ENCODE measurements around the gene OSBP2. TPM values are rescaled to one million over a fixed set of nuclear protein-coding genes. Genes with fewer than 3 reads are reported as not detected.

OSBP2 gene, protein sequence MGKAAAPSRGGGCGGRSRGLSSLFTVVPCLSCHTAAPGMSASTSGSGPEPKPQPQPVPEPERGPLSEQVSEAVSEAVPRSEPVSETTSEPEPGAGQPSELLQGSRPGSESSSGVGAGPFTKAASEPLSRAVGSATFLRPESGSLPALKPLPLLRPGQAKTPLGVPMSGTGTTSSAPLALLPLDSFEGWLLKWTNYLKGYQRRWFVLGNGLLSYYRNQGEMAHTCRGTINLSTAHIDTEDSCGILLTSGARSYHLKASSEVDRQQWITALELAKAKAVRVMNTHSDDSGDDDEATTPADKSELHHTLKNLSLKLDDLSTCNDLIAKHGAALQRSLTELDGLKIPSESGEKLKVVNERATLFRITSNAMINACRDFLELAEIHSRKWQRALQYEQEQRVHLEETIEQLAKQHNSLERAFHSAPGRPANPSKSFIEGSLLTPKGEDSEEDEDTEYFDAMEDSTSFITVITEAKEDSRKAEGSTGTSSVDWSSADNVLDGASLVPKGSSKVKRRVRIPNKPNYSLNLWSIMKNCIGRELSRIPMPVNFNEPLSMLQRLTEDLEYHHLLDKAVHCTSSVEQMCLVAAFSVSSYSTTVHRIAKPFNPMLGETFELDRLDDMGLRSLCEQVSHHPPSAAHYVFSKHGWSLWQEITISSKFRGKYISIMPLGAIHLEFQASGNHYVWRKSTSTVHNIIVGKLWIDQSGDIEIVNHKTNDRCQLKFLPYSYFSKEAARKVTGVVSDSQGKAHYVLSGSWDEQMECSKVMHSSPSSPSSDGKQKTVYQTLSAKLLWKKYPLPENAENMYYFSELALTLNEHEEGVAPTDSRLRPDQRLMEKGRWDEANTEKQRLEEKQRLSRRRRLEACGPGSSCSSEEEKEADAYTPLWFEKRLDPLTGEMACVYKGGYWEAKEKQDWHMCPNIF
- 1 to 10 TPM in 3 of 4 donors, not detected in 1; 3.3 to 7.7 (median 4.6) TPM for total RNA-seq

DNA sequence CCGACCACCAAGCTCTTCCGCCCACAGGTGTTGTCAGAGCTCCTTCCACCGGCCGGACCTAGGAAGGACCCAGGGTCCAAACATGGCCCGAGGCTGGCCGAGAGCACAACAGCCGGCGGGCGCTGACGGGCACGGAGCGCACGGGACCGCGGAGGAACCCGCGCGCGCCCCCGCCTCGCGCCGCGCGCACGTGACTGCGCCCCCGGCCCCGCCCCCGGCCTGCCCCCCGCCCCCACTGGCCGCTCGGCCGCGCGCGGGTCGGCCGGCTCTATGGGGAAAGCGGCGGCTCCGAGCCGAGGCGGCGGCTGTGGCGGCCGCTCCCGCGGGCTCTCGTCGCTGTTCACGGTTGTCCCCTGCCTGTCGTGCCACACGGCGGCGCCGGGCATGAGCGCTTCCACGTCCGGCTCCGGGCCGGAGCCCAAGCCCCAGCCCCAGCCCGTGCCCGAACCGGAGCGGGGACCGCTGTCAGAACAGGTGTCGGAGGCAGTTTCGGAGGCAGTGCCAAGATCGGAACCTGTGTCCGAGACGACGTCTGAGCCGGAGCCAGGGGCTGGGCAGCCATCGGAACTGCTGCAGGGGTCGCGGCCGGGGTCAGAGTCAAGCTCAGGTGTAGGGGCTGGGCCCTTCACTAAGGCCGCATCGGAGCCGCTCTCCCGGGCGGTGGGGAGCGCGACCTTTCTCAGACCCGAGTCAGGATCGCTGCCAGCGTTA is at the start of gene OSBP2:
TSS of gene OSBP2 (plus strand) at position 235 of the 711 bp plus-strand sequence. CDS start at position 271, 36 bp downstream.
- H3K36me3 ChIP-seq, result no peaks in the 10 kb centered on the region
- no peak for TF ChIP-seq POLR2A (IDR thresholded peaks at IDR 0.05)
- TF ChIP-seq, protein P1, sequence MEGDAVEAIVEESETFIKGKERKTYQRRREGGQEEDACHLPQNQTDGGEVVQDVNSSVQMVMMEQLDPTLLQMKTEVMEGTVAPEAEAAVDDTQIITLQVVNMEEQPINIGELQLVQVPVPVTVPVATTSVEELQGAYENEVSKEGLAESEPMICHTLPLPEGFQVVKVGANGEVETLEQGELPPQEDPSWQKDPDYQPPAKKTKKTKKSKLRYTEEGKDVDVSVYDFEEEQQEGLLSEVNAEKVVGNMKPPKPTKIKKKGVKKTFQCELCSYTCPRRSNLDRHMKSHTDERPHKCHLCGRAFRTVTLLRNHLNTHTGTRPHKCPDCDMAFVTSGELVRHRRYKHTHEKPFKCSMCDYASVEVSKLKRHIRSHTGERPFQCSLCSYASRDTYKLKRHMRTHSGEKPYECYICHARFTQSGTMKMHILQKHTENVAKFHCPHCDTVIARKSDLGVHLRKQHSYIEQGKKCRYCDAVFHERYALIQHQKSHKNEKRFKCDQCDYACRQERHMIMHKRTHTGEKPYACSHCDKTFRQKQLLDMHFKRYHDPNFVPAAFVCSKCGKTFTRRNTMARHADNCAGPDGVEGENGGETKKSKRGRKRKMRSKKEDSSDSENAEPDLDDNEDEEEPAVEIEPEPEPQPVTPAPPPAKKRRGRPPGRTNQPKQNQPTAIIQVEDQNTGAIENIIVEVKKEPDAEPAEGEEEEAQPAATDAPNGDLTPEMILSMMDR (IDR thresholded peaks at IDR 0.05), result no peak
- no peaks in the 10 kb centered on the region for H3K9me3 ChIP-seq
- peak within 1 kb of the TSS; percentile 32 to 69 for H3K4me3 ChIP-seq
- peak within 1 kb of the TSS; percentile 22 to 65 for H3K27ac ChIP-seq
- peak; percentile 23 to 30 for DNase-seq
- peaks cover 0 to 8% of the 10 kb centered on the region in 2 donors for H3K4me1 ChIP-seq
- H3K27me3 ChIP-seq, result no peaks in the 10 kb centered on the region
- intact Hi-C loops (cut with DNase I; ENCODE audit: low total_unique reads), result no loop called here

DNA sequence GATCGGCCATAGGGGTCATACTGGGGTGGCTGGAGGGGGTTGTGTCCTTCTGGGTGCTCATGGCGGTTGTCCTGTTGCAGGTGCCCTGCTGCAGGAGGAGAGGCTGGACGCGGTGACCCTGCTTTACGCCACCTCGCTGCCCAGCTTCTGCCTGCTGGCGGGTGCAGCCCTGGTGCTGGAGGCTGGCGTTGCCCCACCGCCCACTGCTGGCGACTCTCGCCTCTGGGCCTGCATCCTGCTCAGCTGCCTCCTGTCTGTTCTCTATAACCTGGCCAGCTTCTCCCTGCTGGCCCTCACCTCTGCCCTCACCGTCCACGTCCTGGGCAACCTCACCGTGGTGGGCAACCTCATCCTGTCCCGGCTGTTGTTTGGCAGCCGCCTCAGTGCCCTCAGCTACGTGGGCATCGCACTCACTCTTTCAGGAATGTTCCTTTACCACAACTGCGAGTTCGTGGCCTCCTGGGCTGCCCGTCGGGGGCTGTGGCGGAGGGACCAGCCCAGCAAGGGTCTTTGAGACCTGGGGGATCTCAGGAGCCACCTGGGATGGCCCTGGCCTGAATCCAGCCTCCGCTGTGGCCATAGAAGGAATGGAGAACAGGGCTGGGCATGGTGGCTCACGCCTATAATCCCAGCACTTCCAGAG is 48.0 kb upstream of the OSBP2 start:
- no peak for TF ChIP-seq POLR2A (IDR thresholded peaks at IDR 0.05)
- TF ChIP-seq, protein P1 (IDR thresholded peaks at IDR 0.05), result no peak
- no peaks in the 10 kb centered on the region for H3K36me3 ChIP-seq
- no peaks in the 10 kb centered on the region for H3K27me3 ChIP-seq
- H3K4me1 ChIP-seq, result no peaks in the 10 kb centered on the region
- H3K4me3 ChIP-seq, result no peak overlapping the region
- H3K9me3 ChIP-seq, result no peaks in the 10 kb centered on the region
- DNase-seq, result no peak
- intact Hi-C loops (cut with DNase I; ENCODE audit: low total_unique reads), result no loop called here
- no peak overlapping the region for H3K27ac ChIP-seq

DNA sequence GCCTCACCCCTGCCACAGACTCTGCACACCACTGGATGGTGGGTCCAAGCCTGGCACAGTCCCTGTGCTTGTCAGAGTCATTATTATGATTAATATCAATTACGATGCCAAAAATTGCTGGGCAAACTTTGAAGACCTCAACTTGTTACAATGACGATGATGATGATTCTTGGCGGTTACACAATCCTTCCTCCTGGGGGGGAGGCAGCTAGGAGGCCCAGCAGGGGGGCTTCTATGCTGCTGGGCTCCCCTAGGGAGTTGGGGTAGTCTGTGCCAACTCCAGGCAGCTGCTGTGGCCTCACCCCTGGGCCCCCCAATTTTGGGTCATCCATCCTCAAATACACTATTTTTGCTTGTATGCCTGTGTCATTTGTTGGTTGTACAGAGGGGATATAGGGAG is 47.1 kb upstream of the OSBP2 start:
- no peak overlapping the region for H3K4me3 ChIP-seq
- TF ChIP-seq POLR2A (IDR thresholded peaks at IDR 0.05), result no peak
- no peak overlapping the region for H3K27ac ChIP-seq
- no peaks in the 10 kb centered on the region for H3K36me3 ChIP-seq
- H3K4me1 ChIP-seq, result no peaks in the 10 kb centered on the region
- no peak for DNase-seq
- H3K9me3 ChIP-seq, result no peaks in the 10 kb centered on the region
- H3K27me3 ChIP-seq, result no peaks in the 10 kb centered on the region
- intact Hi-C loops (cut with DNase I; ENCODE audit: low total_unique reads), result no loop called here

DNA sequence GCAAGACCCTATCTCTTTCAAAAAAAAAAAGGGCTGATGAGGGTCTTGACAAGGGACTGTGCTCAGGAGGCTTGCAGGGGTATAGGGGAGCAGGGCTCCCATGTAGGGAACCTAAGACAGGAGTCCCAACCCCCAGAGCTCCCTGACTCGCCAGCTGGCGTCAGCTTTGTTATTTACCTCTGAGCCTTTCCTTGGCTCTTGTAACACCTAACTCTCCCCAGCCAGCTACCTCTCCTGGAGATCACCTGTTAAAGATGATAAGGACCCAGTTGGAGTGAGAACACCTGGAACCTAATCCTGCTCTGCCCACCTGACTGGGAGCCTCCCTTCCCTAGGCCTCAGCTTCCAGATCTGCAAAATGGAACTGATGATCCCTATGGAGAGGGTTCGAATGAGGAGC is 45.8 kb upstream of the OSBP2 start:
- Histone ChIP-seq H3K27me3 (no peaks in the 10 kb centered on the region), H3K27ac (no peak overlapping the region), H3K4me3 (no peak overlapping the region), H3K4me1 (no peaks in the 10 kb centered on the region), H3K9me3 (no peaks in the 10 kb centered on the region), H3K36me3 (no peaks in the 10 kb centered on the region)
- intact Hi-C loops (cut with DNase I; ENCODE audit: low total_unique reads), result no loop called here
- no peak for DNase-seq
- TF ChIP-seq, protein P1 (IDR thresholded peaks at IDR 0.05), result no peak
- no peak for TF ChIP-seq POLR2A (IDR thresholded peaks at IDR 0.05)

DNA sequence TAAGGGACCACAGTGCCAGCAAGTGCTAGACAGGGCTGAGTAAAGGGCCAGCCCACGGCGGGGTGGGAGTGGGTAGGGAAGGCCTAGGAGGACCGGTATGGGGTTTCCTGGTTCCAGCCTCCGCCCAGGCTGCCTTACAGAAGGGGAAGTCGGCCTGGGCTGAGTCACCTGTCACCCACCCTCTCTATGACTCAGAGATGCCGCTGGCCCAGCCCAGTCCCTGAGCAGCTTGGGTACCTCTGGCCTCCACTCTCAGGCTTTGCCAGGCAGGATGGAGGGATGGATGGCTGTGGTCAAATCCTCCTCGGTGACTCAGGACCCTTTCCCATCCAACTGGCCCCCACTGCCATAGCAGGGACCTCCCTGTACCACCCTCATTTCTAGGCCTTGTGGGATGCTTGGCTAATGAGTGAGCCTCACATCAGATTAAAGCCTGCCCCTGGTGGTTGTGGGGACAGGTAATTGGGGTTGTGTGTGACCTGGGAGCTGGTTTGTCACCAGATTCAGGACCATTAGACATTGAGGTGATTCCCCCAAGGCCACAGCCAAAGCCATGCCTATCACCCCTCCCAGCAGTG is 45.2 kb upstream of the OSBP2 start:
- no peak overlapping the region for H3K4me3 ChIP-seq
- intact Hi-C loops (cut with DNase I; ENCODE audit: low total_unique reads), result no loop called here
- TF ChIP-seq POLR2A (IDR thresholded peaks at IDR 0.05), result no peak
- TF ChIP-seq, protein P1 (IDR thresholded peaks at IDR 0.05), result no peak
- DNase-seq, result peak; percentile 25 to 50
- no peaks in the 10 kb centered on the region for H3K4me1 ChIP-seq
- no peaks in the 10 kb centered on the region for H3K9me3 ChIP-seq
- no peaks in the 10 kb centered on the region for H3K27me3 ChIP-seq
- no peaks in the 10 kb centered on the region for H3K36me3 ChIP-seq
- H3K27ac ChIP-seq, result no peak overlapping the region
